Sciatic nerve (tissue), 2 donors: ENCODE measurements around the gene RGS8. TPM values are rescaled to one million over a fixed set of nuclear protein-coding genes. Genes with fewer than 3 reads are reported as not detected.

Source experiments
- ATAC-seq: fragments of 200-7000 bp; cut with Tn5 transposase; one replicate; pipeline ENCODE4 v1.9.1; 2020; ENCODE audit warnings: mild to moderate bottlenecking, moderate library complexity
- DNase-seq: peaks from one replicate; pipeline ENCODE4 v3.0.0-alpha.2; 2020; ENCODE audit warnings: low spot score
- intact Hi-C: fragments of 100-400 bp; cut with DNase I; formaldehyde crosslinking; loops from one replicate; pipeline ENCODE4 v1.14.2; 2022
- total RNA-seq: library from RNA; stranded (reverse); fragmentation: NEBNext Ultra II Directional; extraction: Animal tissue kit (Norgen Biotek cat#: 25700); gene quantifications from one replicate; pipeline ENCODE4 v1.2.1, GENCODE V29; 2021
- donor health status: DM: no; HTN: no; CAD: no.
- donor health status: DM: no; HTN: no; CAD: no.

The RGS8 gene
- total RNA-seq, 1 donor from 2014 or later = 0.13 TPM

DNA sequence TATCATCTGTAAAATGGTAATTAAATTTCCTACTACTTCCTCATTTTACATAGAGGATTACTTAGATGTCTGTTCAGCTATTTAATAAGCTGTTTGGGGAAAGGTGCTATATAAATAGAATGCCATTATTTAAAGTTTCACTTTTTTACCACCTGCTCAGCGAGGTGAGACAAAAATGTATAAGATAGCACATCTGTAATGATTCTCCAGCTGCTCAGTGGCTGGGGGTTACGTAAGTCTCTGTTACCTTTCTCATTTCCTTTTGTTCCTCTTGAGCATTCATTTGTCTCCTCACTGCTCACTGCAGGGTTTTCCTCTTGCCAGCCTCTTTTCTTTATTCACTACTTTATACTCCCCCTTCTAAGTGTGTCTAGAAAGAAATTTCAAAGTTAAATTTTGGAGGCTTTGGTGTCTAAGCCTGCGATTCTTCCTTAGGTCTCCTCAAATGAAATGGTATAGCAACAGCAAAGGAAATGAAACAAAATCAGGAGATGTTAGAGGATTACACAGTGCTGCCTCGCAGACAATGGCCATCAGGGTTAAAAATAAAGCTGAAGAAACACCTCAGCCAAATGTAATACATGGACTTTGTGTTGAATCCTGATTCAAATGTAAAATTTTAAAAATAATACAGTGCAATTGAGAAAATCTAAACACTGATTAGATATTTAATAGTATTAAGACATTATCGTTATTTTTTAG is 6.8 kb downstream of the RGS8 start:
- no peak for DNase-seq
- intact Hi-C loops = no loop called here
- ATAC-seq = no peak

DNA sequence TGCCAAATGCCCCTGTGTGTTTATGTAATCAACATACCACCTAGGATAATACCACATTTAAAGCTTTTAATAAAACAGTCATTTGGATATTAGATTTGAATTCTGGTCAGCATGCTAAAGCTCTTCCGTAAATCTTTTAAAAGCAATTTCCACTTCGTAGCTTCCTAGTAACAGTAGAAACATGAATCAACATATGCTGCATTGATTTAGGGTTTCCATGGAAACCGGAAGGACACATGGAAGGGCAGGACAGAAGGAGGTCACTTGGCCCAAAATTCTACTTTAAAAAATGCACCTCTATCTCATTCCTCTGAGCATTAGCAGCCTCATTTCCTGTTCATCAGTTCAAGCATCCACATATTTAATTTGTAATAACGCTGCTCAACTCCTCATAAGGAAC is 8.1 kb downstream of the RGS8 start:
- no peak for ATAC-seq
- intact Hi-C loops = no loop called here
- DNase-seq = no peak

DNA sequence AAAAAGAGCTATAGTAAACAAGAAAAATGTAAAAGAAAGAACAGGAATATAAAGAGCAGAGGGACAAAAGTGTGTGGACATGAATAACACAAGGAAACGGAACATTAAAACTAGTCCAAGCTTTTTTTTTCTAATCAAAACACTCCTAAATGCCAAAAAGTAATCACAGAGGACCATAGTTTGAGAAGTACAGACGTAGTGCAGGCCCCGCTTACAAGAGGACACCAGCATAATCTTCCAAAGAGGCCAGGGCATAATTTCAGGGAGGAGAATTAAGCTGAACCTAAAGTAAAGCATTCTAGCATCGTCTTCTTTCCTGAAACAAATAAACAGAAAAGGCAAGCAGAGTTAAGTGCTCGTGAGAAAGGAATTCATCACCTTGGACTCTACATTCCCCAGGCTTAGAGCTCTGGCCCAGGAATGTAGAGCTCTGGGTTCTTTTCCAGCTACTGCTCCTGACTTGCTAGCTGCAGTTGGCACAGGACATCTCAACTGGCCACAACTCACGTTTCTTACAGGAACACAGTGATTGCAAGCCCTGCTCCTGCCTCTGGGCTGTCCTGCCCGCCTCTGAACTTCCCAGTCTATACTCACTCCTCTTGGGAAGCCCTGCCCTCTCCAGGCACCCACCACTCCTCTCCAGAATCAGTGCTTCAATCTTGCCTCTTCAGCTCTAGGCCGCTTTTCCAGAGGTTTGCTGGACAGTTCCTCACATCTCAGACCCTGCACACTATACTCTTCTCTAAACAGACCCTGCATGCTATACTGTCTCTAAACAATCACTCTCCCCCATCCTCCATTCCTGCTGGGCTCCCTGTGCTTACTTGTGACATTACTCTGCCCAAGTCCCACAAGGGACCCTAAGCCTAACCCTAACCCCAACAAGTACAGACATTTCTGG is 9.8 kb downstream of the RGS8 start:
- DNase-seq = no peak
- peak; percentile 78 for ATAC-seq
- intact Hi-C loops = loop anchor here (5.0 kb wide), 1 partner anchor 1768 kb away; no protein-coding TSS in a partner anchor

DNA sequence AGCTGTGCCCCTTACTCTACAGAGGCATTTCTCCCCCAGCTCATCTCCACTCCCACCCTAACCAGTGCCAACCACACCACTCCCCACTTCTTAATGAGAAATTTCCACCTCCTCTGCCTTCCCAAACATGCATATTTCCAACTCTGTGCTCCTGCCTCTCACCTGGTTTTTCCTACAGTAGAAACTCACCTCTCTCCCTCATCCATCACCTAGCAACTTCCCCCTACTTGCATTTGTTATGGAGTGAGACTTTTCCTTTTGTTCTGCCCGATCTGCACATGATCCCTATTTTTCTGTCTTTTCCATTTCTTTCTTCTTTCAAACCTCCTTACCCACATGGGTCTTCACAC is 11.9 kb downstream of the RGS8 start:
- intact Hi-C loops = loop anchor here (5.0 kb wide), 1 partner anchor 1770 kb away; no protein-coding TSS in a partner anchor
- ATAC-seq = no peak
- no peak for DNase-seq

DNA sequence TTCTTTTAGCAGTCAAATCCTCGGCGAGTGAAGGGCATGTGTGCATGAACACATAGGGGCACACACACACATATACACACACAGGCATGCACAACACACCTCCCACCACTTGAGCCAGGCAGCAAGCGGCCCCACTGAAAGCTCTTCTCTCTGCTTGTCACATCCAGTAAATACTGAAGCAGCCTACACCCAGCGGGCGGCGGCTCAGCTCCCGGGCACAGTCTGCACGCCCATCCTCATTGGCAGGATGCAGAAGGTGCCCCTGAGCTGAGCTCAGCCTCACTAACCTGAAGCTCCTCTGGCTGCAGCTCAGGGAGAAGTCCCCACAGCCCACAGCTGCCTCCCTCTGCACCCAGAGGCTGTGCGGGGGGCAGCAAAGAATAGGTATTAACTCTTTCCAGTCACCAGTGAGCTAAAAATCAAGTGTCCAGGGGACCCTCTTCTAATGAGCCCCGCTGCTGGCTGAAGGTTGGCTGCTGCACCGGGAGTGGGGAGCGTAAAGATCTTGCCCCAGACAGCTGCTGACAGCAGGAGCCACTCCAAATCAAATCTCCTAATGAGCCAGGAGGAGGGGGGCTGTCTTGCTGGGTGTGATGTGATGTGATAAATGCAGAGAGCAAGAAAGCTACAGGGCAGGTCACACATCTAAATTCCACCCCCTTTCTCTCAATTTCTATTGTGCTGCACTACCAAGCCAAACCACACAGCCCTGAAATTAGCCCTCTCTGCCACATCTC is 12.5 kb downstream of the RGS8 start:
- no peak for ATAC-seq
- DNase-seq = no peak
- intact Hi-C loops = loop anchor here (5.0 kb wide), 1 partner anchor 1770 kb away; no protein-coding TSS in a partner anchor

DNA sequence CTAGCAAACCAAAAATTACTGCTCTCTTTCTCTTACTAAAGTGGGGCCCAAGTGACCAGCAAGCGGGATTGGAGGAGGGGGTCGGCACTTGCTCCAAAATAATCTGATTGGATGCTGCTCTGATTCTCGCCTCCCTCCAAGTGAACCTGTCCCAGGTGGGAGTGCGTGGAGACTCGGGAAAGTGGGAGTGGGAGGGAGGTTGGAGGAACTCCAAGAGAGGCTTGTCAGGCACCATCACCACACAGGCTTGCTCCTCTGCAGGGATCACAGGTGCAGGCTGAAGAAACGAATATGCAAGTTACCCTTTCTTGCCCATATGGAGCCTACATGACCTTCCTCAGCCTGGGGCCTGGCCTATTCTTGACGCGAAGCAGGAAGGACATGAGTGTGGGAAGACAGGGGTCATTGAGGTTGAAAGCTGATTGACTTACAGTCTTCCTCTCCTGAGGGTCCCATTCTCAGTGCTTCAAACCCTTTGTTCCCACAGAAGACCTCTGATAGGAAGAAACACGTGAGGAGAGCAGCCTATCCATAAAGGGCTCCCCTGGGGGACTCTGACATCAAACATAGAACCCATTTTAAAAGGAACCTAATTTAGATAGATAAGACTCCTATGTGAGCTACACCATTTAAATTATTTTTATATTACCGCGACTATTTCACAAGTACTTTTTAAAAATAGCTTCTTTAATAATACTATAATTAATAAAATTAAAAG is 14.2 kb downstream of the RGS8 start:
- no peak for DNase-seq
- intact Hi-C loops = loop anchor here (5.0 kb wide), 1 partner anchor 1772 kb away; no protein-coding TSS in a partner anchor

DNA sequence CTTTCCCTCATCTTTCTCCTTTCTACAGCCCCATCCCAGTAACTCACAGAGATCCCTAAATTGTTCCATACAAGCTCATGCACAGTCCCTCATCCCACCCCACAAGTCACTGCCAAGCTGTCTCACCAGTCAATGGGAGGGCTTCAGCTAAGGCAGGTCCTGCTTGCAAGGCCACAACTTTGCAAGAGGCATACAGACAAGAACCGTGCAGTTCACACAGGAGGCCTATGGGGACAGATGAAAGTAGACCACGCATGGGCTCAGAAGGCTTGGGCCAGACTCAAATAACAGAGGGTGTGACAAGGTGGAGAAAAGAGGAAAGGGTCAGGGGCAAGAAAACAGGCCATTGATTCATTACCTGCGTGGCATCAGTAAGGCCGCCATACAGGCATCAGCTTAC is 15.1 kb downstream of the RGS8 start:
- no peak for ATAC-seq
- intact Hi-C loops = no loop called here
- DNase-seq = no peak

More for the DNA sequence above, 14.2 kb downstream of the RGS8 start:
- ATAC-seq = no peak

DNA sequence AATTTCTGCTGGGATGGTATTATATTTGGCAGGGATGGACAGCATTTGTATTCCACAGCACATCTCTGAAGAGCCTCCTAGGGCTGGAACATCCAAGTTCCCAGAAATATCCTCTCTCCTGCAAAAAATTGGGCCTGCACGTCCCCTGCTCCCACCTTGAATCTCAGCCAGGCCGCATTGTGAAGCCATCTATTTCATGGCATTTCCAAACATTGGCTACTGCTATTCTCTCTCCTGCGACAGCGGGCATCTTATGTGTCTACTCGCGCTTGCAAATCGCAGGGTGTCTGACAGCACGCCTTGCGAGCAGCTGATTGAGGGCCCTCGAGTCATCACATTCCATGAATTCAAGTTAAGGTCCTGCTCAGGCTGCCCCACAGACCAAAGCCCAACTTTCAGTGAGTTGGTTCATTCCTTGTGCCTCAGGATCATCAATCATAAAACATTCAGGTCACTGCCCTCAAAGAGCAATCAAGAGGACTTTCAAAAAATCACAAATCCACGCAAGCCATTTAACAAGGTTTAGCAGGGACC is 15.8 kb downstream of the RGS8 start:
- no peak for ATAC-seq
- DNase-seq = no peak
- intact Hi-C loops = no loop called here

DNA sequence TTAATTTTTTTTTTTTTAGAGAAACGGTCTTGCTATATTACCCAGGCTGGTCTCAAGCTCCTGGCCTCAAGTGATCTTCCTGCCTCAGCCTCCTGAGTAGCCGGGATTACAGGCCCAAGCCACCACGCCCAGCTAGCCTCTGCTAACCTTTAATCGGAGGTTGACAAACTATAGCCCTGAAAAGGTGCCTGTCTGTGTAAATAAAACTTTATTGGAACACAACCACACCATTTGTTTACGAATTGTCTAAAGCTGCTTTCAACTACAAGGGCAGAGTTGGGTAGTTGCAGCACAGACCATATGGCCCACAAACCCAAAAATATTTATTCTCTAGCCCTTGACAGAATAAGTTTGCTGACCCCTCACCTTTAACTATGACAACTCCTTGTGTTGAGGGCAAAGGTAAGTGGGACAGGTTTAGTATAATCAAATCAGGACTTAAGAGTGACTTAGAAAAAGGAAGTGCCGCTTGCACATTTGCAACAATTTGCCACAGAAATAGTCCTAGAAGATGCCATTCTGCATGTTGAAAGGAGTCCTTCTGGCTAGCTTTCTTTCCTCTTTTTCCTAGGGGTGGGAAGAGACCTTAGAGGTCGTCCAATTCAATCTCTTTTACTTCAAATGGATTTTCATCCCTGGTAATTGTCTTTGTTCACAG is 16.4 kb downstream of the RGS8 start:
- DNase-seq = no peak
- intact Hi-C loops = no loop called here
- no peak for ATAC-seq

DNA sequence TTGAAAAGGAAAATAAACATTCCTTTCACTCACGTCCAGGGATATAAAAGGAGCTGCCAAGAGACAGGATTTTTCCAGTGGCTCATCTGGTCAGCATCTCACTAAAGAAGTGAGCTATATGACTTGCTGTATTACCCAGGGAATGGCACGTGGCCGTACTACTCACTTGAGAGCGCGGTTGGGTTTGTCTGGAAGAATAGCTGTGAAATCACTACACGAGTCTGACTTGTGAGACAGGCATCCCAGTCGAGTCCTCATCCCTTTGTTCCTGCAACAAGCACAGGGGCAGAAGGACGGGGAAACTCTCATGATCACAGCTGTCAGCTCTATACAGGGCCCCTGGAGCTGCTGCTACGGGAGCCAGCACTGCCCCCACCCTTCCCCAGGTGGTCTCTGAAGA is 17.7 kb downstream of the RGS8 start:
- ATAC-seq (no peak), DNase-seq (no peak)
- intact Hi-C loops = no loop called here

DNA sequence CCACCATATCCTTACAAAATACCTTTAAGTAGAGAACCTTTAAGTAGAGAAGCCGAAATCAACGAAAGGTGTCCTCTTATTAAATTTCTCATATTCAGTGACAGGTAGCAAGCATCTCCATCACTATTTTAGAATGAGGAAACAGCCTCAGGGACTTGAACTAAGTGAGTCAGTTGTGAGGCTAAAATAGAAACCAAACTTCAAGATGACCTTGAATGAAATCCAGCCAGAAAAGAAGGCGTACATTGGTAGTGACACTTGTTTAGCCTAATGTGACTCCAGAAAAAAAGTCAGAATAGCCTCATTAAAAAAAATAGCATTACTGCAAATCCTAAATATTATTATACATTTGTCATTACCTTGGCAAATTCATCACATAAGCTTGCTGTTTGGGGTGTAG is 20.1 kb downstream of the RGS8 start:
- ATAC-seq = no peak
- no peak for DNase-seq
- intact Hi-C loops = no loop called here

DNA sequence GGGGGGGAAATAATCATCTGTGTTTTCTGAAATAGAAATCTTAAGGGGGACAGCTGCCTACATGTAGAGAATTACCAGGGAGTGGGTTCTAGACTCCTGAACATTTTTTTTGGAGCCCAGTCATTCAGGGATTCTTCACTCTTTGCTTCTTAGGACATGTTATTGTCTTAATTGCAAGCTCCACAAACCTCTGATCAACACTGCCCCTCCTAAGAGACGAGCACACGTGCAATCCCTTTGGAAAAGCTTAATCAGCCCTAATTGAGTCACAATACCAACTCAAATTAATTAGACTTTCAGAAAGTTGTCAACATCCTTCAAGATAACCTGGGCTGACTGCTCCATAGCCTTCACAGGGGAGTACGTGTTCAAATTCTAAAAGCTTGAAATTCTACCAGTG is 21.4 kb downstream of the RGS8 start:
- intact Hi-C loops = no loop called here
- ATAC-seq (no peak), DNase-seq (no peak)

DNA sequence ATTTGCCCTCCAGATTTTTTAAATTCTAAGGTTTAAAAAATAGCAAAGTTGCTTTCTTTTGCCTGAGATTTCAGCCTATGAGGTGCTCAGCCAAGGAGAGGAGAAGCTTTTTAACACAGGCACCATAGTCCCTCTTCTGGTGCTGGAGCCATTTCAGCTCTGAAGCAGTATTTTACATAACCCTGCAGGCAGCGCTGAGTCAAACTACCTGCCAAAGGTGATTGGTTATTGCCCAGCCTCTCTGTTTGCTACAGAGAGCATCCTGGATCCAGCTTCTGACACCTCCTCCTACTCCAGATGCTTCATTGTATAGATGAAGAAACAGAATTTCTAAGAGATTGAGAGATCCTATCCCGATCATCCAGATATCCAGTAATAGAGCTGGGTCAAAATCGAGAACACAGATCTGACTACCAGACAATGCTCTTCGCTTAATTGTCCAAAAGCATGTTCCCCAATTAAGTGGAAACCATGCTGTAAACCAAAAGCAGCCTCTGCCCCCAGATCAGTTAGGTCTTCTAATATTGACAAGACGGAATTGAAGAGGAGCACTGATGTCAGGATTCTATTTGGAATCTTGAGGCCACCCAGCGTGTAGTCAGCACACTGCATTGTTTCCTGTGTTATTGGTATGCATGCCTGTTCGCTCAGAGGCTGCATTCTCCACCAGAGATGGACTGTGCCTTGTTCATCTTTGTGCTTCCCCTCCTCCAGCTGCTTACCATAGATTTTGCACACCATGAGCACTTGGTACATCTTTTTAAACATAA is 22.1 kb downstream of the RGS8 start:
- DNase-seq (no peak), ATAC-seq (no peak)
- intact Hi-C loops = no loop called here

DNA sequence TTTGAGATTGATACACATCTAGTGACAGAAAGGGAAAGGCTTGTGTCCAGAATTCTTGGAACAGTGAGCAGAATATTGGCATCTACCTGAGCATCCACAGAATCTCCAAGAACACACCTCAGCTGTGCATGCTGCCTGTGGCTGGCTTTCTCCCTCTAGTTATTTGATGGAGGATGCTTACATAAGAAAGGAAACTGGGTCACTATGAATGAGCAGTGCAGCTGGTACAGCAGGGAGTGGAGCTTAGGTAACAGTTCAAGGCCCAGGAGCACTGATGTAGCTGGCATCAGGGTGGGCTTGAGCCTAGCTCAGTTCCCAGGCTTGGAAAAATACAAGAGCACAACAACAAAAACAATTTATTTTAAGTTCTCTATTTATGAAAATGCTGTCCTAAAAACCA is 26.3 kb downstream of the RGS8 start:
- intact Hi-C loops = no loop called here
- DNase-seq = no peak
- no peak for ATAC-seq

DNA sequence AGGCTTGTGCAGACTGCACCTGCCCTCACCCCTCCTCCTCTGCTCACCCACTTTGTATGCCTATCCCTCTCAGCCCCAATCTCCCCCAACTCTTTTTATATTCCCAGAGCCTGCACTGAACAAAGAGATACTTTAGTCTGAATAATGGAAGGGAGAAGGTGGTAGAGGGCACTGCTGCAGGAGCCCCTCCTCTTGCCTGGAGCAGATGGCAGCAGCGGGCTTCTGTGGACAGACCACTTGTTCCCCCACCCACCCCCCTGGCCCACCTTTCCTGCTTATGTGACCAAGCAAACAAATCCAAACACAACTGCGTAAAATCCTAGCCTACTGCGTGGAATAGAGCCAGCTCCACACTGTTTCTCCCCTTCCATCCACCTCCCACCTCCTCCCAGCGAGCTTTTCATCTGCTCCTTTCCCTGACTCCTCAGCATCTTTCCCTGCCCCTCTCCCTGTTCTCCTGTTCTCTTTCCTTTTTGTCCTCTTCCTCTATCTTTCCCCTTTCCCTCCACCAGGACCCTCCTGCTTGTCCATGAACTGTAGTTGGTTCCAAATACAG is 27.5 kb downstream of the RGS8 start:
- intact Hi-C loops = no loop called here
- ATAC-seq (no peak), DNase-seq (no peak)

DNA sequence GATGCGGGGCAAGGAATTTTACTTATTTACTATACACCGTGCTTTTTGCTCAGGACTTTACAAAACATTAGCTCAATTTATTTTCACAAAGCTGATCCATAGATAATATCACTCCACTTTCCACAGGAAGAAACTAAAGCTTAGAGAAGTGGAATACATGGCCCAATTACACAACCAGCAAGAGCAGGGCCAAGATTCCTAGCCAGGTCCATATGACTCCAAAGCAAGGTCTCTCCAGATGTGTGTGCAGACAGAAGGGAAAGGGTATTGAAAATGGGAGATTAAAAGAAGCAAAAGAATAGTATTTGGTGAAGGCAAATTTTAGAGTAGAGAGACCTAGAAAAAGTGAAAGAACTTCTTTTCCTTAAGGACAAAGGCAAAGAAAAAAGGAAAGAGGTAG is 30.4 kb downstream of the RGS8 start:
- ATAC-seq (no peak), DNase-seq (no peak)
- intact Hi-C loops = no loop called here

DNA sequence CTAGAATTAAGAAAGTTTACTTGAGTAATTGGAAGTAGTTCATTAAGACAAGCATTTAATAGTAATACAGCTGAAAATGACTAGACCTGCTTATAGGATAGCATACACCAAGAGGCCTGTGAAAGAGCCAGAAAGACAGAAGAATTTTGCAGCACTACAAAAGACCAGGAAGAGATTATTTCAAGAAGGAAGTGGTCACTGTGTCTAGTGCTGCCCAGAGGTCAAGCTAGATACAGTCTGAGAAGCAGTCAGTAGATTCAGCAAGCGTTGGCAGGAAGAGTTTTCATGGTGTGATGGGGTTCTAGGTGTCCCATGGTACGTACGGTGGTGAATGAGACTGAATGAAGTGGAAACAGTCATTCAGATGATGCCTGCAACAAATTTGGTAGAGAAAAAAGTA is 31.5 kb downstream of the RGS8 start:
- ATAC-seq = no peak
- intact Hi-C loops = no loop called here

More for the DNA sequence above, 31.5 kb downstream of the RGS8 start:
- DNase-seq = no peak
